GM04504 (cell line): ENCODE measurements around the gene LARGE1.

Source experiments
- DNase-seq: peaks from one replicate; pipeline ENCODE4 v3.0.0-alpha.2; 2012; ENCODE audit warnings: low read depth

The LARGE1 gene

DNA sequence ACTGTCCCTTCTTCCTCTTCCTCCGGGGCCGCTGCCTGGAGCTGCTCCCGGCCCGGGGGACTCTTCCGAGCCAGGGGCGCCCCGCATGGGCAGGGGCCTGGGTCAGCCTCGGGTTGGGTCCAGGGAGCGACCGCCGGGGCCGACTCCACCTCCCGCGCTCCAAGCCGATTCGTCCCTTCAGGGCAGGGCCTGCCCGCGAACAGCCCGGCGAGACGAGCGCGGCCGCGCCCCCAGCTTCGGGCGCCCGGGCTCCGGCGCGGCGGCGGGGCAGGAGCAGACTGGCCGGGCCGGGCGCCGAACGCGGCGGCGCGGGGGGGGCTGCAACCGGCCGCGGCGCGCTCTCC, at the start of gene LARGE1:
LARGE1 (minus strand) TSS at position 280 of the 344 bp plus-strand sequence.
- no peak for DNase-seq

DNA sequence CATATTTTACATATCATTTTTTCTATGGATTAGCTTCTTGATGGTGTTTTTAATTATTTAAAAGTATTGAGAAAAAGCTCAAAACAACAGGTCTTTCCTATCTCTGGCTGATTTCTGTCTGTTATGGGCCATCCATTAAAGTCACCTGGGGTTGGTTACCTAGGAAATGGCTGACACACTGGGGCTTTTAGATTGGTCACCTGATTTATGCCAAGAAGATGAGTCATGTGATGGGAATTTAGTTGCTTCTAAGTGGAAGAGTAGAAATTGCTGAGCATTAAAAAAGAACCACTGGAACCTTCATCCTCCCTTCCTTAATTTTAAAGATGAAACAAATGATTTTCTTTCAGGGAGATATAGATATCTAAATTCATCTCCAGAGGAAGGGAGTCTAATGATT, 48.8 kb upstream of the LARGE1 start:
- no peak for DNase-seq

DNA sequence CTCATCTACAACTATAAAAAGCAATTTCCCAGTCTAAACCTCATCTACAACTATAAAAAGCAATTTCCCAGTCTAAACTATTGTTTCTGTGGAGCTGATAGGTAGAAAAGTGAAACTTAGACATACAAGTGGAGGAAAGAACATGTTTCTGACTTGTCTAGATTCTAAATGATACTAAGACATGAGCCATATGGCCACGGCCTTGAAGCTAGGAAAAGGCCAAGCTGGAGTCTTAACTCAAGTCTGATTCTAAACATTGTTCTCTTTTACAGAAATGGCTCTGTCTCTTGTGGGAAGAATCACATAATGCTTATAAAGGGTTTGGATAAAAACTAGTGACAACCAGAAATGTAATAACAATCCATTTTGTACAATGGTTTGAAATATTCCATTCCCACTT, 43.8 kb upstream of the LARGE1 start:
- DNase-seq, result no peak

DNA sequence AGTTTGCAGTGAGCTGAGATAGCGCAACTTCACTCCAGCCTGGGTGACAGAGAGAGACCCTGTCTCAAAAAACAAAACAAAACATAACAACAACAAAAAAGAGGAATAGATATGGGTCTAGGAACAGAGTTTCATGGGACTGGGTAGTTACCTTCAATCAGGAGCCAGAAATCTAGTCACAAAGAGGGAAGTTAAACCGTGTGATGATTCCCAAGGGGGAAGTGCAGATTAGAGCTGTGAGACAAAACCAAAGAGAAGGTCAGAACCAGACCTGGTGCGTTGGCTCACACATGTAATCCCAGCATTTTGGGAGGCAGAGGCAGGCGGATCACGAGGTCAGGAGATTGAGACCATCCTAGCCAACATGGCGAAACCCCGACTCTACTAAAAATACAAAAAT, 42.1 kb upstream of the LARGE1 start:
- no peak for DNase-seq

DNA sequence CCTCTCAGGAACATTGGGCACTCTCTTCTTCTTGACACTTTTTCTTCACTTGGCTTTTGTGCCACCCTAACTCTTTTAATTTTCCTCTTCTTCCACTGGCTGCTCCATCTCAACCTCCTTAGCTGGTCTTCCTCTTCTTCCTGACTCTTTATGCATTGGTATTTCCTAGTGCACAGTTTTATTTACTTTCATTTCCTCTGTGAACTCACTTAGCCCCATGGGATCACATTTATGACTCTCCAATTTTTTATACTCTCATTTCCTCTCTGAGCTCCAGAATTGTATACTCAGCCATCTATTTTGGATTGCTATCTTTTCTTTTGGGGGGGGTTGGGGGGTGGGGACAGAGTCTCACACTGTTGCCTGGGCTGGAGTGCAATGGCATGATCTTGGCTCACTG, 38.5 kb upstream of the LARGE1 start:
- DNase-seq, result no peak

DNA sequence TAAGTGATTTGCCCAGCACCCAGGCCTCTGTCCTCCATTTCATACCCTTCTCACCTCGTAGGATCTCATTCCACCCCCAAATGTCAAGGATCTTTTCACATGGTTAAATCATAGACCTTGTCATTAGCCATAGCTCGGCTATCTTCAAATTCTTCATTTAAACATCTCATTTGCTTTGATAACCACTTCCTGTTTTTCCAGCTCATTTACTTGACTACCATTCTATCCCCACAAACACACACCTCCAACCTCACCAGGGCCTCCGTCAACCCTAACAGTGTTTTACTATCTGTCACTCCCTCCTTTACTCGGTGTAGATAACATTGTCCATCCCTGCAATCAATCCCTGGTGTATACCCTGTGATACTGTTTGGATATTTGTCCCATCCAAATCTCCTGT, 36.8 kb upstream of the LARGE1 start:
- no peak for DNase-seq

DNA sequence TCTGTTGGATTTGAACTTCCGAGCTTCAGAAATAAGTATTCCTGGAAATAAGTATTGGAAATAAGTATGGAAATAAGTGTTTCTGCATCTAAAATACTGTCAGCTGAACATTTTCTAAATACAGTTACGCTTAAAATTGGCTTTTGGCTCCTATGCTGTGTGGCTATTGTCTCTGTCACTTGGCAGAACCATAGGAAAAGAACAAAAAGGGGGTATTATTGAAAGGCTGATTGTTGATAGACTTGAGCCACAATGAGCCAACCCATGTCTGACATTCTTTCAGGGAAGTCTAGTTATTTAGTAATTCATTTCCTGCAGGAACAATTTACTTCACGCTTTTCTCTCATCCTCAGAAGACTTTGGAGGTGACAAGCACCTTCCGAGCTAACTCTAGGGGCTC, 32.5 kb upstream of the LARGE1 start:
- DNase-seq, result no peak

DNA sequence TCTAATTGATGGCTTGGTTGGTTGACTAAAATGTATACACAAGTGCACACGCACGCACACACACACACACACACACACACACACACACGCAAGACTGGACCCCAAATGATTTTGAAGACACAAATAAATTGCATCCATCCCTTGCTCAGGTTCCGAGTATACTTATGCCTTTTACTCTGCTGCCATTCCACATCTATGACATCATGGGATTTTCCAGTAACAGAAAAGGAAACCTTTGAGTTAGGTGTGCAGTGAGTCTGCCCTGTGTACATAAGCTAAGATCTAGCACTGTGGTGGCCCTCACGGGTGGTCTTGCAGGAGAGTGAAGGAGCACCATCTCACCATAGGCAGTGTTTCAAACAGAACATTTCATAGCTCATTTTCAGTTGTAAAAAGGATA, 20.5 kb upstream of the LARGE1 start:
- no peak for DNase-seq

DNA sequence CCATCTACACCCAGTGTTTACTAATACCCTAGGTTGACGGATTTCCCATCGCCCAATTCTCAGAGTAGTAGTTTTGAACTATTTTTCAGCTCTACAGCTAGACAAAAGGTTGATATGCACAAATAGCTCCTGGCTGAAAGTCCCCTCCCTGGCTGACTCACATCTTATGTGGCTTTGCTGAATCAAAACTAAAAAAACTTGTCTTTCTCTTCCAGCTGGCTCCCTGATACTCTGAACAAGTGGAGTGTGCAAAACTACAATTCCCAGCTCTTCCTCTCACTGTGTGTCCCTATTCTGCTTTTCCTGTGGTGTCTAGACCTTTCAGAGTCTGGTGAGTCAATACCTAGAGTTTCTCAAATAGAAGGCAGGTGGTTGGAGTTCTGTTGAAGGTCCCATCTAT, 12.7 kb upstream of the LARGE1 start:
- DNase-seq, result no peak

DNA sequence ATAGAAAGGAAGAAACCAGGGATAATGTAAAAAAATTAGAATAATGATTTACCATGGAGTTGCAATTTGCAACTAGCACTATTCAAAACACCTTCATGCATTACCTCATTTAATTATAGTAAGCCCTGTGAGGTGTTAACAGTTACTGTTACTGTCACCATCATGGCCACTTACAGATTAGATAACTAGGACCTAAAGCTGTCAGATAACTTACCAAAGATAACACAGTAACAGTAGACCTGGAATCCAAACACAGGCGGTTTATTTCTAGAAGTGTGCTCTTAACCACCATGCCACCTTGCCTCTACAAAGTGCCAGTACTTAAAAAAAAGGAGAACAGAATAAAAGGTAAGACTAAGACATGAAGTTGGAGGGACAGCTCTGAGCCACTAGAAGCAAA, 11.1 kb upstream of the LARGE1 start:
- DNase-seq, result no peak

DNA sequence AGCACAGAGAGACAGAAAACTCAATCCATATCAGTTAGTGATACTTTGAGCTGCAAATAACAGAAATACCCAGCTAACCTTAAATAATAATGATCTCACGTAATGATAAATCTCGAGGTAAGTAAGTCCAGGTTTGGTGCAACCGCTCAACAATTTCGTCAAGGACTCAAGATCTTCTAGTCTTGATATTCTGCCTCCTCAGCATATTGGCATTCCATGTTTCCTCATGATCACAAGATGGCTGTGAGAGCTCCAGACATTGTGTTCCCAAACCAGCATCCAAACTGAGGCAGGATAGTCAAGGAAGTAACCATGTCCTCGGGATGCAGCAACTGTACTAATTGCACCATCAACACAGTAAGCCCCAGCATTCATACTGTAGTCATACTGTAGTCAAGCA, 7.5 kb upstream of the LARGE1 start:
- no peak for DNase-seq

DNA sequence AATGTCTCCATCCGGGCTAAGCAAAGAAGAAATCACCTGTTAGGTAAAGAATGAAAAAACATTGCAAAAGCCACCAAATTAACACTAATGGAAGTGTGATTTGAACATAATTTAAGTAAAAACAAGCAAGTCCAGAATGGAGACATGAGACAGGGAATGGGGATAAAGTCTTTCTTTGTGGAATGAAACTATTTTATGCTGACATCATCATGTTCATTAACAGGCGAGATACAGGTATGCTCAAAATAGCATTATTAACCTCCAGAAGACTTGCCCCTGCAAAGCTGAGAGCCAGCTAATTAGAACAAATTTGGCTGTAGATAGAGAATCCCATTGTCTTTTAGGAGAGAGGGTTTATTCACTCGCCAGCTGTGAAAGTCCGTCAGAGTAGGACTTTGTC, 4.9 kb upstream of the LARGE1 start:
- DNase-seq, result no peak

DNA sequence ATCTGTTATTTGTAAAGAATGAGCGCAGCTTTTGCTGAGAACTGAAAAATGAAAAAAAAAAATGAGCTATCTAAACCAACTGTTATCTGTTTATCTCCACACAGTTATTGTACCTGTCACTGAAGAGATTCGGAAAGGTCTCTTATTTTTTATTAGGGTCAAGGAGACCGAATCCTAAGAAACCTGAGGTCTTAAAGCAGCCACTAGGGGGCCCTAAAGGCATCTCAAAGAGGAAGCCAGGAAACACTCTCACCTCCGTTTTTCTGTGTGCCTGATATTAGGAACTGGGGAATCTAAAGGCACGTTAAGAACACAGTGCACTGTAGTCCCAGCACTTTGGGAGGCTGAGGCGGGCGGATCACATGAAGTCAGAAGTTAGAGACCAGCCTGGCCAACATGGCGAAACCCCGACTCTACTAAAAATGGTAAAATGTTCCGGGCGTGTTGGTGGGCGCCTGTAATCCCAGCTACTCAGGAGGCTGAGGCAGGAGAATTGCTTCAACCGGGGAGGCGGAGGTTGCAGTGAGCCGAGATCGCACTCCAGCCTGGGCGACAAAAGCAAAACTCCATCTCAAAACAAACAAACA, 3.5 kb upstream of the LARGE1 start:
- peak; percentile 34 for DNase-seq

DNA sequence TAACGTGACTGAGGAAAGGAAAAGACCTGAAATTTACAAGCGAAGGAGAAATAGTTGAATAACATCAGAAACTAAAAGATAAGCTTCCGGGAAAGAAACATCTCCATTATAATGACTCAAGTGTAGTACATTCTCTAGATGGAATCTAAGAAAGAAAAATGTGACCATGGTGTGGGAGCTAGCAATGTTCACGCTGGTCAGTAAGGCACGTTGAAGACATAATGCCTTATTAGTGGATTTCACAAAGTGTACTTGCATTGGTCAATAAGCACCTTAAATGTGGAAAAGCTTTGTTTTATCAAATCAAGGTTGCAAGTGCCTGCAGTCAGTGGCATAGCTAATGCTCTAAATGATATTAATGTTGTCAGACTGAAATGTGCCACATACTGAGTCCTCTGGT, 2.8 kb upstream of the LARGE1 start:
- no peak for DNase-seq

DNA sequence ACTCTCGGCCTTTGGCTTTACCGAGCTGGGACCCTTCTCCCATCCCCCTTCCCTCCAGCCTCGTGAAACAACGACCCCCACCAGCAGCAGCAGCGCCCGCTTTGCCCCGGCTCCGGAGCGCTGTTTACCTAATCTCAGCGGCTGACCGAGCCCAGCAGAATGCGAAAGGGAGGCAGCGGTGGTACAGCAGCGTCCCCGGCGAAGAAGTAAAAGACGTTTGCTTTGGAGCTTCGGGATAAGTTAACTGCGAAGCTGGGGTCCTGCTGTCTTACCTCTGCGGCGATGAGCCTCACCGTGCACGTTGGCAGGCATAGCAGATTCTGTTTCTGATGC, 2.0 kb upstream of the LARGE1 start:
- no peak for DNase-seq

DNA sequence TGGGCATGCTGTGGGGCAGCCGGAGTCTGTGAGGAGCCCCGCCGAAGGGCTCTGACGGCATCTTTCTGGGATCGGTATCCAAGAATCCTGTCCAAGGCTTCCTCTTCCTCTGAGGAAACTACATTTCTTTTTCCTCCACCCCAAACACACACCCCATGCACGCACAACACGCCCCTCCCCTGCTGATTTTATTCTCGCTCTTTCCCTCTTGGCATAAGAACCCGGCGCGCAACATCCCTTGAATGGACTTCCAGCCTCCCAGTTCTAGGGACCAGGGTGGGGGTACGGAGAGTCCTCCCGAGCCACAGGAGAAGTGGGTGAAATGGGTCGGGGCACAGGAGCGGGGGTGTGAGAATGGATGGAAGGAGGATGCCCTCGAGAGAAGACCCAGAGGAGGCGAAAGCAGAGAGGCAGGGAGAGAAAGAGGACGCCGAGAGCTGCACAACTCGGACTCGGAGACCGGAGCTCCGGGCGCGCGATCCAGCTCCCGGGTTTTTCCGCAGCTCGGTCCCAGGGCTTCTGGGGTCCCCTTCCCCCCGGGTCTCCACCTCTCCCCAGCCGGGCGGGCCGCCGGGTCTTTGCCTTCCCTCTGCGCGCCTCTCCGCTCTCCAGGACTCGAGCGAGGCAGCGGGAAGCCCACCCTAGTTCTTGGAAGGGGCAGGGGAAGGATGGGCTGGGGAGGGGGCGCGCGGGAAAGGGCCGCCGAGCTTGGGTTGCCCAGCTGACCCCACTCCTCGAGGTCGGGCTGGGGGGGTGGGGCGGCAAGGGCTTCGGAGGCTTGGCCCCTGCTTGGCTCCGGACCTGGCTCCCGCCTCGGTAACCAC, 1.5 kb upstream of the LARGE1 start:
- no peak for DNase-seq

DNA sequence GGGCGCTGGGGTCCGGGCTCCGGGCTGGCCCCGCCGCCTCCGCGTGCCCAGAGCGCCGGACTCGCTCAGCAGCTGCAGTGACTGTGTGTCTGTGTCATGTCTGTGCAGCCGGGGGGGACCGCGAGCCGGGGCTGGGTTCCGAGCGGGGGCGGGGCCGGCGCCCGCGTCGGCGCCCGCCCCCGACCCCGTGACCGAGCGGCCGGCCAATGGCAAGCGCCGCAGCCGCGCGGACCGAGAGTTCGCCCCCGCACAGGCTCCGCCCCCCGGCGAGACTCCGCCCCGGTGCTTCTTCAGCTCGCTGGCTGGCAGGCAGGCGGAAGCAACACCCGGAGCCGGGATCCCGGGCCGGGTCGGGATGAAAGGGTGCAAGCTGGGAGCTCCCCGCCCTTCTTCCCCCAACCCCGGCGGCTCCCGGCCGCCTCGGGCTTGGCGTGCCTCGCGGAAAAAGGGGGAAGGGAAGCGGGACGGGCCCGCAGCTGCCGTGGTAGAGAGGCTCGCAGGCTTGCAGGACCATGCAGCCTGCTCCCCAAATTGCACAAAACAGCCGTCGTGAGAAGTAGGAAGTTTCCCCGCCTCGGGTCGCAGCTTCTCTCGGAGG, 750 bp upstream of the LARGE1 start:
- DNase-seq, result peak; percentile 91

DNA sequence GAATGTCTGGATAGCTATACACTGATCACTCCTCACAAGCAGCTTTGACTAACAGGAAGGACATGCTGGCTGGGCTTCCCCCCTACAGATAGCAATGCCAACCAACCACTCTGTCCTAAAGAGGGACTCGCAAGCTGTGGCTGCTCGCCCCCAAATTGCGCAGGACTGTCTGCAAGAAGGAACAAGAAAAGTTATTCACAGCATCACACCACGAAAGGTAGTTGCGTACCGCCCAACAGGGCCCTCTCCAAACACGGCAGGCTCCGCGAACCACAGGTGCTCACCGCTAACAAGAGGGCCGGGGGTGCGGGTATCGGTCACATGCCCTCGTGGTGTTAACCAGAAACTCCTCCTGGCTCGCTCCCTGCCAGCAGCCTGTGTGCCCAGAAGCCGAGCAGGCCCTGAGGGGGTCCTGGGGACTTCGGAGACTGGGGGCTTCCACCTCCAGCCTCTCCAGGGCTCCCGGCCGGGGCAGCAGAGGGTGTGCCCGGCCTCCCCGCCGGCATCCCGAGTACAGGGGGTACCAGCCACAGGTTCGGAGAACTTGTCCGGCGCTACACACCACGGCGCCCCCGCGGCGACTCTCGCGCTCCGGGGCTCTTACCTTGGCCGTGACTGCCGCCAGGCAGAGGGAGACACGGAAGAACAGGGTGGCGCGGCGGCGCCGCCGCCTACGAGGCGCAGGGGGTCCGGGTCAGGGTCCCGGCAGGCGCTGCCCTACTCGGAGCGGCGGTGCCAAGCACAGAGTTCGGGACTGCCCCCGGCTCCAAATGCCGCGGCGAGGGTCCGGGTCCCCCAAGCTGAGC, 682 bp downstream of the LARGE1 start:
- no peak for DNase-seq

DNA sequence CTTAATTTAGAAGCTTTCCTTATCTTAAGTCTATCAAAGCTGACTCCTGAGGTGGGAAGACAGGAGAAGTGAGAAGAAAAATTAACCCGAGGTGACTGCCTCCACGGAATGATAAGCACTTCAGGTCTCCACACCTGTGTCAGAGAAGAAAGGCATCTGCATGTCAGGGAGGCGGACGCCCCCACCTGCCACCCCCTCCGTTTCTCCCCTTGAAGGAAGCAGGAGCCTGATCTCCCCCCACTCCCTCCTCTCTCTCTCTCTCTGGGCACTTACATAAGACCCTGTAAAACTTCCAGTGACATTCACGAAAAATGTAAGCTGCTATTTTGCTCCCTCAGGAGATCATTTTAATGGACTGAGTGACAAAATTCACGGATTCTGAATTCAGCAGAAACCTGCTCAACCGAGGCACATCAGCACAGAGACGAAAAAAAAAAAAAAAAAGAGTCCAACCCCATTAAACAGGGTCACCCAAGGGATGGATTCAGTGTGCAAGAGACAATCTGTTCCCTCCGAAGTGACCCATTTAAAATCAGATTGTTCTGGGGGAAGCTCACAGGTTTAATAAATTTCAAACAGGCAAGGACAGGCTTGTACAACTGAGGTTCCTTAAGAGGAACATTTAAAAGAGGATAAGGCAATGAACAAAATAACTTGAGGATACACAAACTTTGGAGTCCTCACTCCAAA, 1.5 kb downstream of the LARGE1 start:
- DNase-seq, result no peak

DNA sequence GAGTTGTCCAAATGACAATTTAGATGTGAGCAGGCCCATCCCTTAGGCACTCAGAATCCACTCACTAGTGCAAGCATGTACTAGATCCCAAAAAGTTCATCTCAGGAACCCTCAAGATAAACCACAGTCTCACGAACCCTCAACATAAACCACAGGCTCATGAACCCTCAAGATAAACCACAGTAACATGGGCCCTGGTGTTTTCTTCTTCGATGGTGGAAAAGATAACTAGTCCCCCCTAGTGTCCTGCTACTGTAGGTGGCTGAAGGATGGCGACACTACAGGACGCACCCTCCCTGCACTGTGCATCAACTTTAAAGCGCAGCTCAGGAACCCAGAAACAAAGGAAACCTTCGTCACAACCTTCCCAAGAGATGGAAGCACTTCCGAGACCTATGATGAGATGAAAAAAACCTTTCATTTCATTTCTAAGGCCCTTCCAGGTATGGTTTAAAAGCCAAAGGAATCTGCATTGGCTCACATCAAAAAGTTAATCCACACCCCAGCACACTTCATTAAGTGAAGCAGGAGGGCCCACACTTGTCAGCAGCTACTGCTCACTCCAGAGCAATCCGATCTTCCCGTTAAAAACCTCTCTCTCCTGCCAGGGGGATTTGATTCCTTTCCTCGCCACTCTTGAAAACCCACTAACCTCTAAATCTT, 2.4 kb downstream of the LARGE1 start:
- no peak for DNase-seq

DNA sequence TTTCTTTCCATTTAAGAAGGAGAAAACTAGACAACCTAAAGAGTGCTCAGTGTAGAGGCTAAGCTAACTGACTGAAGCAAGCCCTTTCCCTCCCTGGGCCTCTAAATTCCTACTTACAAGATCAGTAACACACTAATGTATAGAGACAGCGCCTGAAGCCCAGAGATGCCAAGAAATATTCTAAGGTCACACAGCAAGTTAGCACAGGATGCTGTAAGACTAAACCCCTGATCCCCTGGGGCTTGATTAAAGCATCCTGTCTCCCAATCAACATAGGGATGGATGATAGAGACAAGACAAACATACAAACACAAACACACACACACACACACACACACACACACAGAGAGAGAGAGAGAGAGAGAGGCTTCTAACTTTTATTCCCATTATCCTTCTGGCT, 5.6 kb downstream of the LARGE1 start:
- DNase-seq, result no peak

DNA sequence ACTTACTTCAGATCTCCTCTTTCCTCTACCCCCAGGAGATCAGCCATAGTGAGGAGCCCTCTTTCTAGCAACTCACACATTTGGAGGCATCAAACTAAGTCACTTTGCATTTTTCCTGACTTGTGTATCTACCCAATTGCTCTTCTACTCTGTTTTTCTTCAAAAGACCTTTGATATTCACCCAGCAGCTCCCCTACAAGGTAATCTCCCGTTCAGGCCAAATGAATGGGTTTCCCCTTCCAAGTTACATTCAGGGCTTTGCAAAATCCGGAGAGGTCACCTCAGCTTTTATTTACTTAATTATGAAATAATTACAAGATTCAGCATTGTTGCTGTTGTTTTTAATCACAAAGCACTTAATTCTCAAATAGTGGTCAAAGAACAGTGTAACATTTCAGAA, 6.1 kb downstream of the LARGE1 start:
- DNase-seq, result no peak
